HG02798 (cell line): Measurements from ENCODE around the gene ADAMTSL1.
A peak's percentile ranks its signal among the peaks of the same experiment; 100 is the strongest.

Source experiments
- ATAC-seq: cut with Tn5 transposase; IDR thresholded peaks from one replicate; pipeline ENCODE4 v1.9.1; 2021; ENCODE audit warnings: mild to moderate bottlenecking; ENCODE audit not compliant: unreplicated experiment, poor library complexity

ADAMTSL1 gene

DNA sequence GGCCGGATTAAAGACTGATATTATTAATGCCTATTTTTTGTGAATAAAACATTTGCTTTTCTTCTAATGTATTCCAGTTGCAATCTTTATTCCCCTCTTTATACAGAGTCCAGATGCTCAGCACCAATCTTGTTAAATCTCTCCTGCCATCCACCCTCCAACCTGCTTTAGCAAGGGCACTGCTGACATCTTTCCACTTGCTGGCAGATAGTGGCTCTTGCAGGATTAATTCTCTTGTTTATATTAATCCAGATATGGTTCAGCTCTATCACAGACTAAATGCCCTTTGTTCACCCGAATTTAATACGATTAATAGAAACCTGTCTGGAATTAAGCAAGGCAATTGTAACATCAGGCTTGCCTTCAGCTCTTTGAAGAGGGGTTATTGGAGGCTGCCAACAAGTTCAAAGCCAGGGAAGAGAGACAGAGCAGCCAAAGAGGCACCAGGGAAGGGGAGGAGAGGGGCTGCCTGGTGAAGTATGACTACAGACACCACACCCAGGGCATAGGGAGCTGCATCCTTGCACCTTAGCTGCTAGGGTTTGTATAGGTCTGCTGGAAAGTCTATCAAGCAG lies 322.8 kb downstream of the ADAMTSL1 start:
- ATAC-seq: no peak

DNA sequence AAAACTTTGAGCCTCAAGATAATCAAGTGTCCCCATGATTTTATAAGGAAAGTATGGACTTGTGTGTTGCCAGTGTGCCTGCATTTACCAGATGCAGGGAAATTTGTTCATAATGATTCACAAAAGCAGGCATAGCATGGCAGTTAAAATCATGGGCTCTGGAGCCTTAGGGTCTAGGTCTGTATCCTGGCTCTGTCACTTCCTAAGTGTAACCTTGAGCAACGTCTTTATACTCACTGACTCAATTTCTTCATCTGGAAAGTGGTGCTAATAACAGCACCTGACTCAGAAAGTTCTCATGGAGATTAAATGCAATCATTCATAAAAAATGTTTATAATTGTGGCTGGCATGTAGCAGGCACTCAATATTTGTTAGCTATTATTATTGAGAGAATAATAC lies 324.2 kb downstream of the ADAMTSL1 start:
- no peak for ATAC-seq

DNA sequence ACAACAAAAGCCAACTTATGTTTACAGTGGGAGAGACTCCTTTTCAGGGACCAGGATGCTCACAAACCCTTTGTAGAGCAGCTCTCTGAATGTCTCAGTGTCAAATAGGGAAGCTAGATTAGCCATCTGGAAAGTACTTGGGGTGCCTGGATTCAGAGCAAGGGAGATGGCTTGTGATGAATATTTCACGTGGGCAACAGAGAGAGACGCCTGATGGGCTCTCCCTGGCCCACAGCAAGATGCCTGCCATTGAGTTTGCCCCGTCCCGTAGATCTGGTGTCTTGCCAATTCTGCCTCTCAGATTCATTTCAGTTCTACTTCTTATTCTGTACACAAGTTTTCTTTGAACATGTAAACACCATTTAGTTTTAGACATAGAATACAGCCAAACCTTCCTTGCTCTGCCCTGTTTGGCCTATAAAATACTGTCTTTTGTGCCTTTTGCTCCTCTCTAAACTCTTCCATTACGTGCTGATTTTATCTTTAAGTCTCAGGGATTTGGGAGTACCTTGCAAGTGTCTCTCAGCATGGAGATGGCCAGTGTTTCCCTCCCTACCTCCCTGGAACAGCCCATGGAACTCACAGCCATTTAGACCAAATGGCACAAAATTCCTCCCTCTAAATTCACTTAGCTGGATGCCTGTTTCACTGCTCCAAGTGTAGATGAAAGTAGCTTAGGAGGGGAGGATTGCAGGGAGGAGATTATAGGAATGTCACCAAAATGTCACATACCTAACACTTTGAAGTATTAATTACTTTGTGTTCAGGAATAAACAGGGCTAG lies 324.7 kb downstream of the ADAMTSL1 start:
- ATAC-seq: no peak

DNA sequence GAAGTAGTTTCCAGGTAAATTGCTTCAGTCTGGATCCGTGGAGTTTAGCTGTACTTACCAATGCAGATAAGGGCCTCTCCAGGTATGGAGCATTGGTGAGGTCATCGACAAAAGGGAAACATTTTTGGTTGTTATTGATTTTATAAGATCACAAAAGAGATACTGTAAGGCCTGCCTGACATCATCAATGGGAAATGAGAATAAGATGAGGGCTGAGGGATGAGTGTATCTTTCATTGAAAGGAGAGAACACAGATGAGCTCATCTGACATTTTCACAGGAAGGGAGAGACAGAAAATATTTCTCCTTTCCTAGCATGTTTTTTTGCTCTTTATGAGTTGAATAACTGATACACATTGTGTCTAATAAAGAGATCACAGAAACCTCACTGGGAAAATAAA lies 325.5 kb downstream of the ADAMTSL1 start:
- ATAC-seq: no peak

DNA sequence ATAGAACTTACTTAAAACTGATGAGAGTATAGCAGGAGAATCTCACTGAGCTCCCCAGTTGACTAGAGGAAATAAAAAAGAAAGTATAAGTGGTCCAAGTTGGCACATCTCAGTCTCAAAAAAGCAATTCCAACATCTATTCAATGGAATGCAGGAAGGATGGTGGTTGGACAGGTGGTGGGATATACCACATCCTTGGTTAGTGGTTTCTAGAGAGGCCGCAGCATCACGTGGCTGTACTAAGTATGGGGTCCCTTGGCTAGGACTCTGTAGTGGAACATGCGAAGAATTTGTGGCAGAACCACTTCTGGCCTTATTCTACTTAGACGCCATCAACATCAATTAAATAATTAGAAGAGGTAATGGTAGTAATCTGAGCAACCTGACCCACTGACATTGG lies 326.6 kb downstream of the ADAMTSL1 start:
- ATAC-seq: no peak

DNA sequence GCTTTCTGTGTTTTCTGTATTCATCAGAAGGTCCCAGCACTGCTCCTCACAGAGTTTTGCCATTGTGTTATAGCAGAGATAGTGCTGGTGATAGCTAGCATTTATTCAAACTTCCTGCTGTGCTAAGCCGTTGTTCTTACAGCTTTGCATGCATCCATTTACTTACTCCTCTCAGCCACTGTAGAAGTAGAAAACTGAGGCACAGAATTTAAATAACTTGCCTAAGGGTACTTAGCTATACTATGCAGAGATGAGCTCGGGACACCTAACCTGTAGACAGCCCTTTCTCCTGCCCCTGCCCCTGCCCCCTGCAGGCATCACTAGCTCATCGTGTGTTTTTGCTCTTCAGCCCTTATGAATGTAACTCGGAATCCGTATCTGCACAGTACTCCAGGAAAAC lies 331.4 kb downstream of the ADAMTSL1 start:
- ATAC-seq: no peak

DNA sequence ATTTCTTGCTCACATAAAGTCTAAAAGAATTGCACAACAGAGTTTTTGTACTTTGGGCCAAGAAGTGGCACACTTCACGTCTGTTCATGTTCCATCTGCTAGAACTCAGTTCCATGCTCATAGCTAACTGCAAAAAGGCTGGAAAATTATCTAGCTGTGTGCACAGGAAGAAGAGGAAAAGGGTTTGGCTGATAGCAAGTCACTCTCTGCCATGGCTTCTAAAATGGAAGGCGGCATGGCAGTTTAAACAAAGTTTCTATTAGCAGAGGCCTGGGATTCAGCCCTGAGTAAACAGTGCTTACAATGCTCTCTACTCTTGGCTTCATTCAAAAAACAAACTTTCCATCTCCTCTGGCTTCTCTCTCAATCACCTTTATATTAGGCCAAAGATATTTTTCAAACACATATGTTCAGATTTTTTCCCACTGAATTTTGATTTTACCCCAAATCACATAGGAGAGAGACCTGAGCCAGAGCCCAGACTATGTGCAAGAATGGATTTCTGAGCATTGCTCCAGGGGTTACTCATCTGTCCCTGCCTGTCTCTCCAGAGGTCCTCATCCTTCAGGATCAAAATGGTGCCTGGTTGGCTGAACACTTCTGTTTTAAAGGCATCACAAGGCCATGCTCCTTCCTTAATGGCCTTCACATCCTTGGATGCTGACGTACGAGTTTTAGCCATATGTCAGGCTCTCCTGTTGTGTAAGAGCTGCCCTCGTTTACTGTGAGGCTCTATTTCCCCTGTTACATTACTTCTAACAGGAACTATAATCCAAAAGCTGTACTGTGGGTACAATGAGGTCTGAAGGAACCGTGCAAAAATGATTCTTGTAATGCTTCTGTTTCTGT lies 332.5 kb downstream of the ADAMTSL1 start:
- ATAC-seq: no peak

DNA sequence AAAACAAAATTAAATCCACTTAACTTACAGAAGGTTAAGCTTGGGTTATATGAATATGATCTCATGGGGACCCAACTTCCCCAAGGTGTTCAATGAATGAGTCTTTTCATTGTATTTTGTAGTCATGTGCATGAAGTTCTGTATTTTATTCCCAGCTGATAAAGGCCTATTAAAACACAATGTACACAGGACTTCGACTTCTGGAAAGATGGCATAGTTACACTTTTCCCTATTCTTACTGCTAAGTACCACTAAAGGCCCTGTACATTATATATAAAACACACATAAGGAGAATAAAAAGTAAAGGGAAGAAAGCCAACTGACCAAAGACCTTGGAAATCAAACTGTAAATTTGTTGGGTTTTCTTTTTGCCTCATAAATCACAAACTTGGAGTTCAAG lies 336.6 kb downstream of the ADAMTSL1 start:
- ATAC-seq: no peak

DNA sequence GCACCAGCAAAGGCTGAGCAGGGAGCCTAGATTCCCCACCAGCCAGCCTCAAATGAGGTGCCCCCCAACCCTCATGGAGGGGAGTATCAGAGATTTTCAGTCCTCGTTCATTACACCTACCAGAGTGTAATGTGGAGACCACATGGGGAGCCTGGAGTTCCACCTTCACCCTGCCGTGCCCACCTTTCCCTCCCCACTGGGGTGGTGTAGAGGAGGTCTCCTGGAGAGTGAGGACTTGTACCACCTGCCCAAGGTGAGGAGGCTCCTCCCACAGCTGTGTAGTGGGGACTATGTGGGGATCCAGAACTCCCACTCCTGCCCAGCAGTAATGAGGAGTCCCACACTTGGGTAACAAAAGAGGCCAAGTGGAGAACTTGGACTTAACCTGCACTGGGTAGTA lies 337.2 kb downstream of the ADAMTSL1 start:
- no peak for ATAC-seq

DNA sequence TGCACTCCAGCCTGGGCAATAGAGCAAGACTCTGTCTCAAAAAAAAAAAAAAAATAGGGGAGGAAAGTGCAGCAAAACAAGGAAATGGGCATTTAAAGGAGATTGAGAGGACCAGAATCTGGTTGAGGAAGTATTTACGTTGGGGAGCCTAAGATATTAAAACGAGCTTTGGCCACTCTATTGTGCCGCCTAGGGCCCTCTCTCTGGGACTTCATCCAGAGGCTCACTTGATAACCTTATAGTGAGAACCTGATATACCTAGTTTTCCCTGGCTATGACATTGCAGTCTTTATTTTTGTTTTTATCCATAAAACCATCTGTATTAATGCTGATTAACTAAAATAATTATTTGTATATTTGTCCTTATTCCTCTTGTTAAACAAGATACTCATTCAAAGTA lies 345.5 kb downstream of the ADAMTSL1 start:
- ATAC-seq: no peak

DNA sequence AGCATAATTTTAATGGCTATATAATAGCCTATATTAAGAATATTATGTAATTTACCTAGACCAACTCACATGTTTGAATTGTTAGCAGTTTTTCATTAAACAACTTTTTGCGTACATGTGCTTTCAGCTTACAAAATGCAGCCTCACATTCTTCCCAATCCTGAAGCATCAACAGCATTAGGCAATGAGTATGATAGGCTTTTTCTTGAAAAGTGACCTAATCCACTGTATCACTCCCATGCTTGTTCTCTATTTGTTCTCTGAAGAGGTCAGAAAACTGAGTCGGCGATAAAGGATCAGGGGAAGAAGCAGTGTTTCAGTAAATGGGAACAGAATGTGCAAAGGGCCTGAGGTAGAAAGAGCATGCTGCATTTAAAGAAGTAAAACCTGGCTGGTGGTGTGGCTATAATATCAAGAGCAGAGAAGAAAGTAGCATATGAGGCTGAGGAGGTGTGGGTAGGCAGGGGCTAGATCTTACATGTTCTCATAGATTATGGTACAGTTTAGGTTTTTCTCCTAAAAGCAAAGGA lies 346.7 kb downstream of the ADAMTSL1 start:
- no peak for ATAC-seq

DNA sequence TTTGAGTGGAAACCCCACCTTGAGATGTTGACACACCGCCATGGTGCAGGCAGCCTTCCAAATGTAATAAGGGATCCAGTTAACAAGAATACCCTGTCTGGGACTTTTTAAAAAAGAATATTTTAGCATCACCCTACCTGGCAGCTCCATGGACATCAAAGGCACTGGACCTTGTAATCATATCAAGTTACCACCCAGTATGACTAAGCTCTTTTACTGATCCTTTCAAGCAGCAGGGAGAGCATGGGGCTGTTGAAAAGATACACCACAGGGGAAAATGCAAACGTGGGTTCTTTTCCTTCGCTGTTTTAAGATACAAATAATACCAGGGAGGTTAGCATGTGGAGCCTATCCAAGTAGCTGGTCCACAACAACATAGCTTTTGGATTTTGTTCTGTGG lies 347.8 kb downstream of the ADAMTSL1 start:
- ATAC-seq: no peak

DNA sequence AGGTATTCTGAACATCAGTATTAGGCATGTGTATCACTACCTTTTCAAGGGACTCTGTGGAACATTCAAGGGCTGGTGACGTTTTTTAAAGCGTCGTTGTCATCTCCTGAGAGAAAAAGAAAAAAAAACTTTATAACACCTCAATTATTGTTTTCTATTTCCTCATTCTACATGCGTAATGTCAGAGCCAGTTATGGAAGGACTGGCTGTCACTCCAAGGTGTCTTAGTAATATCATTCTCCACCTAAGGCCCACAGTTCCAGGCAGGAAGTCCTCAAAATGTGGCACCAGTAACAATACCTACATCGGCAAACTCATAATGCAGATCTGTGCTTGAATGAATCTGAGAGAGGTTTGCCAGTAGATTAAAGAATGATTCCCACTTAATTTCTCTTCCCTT lies 348.9 kb downstream of the ADAMTSL1 start:
- no peak for ATAC-seq

DNA sequence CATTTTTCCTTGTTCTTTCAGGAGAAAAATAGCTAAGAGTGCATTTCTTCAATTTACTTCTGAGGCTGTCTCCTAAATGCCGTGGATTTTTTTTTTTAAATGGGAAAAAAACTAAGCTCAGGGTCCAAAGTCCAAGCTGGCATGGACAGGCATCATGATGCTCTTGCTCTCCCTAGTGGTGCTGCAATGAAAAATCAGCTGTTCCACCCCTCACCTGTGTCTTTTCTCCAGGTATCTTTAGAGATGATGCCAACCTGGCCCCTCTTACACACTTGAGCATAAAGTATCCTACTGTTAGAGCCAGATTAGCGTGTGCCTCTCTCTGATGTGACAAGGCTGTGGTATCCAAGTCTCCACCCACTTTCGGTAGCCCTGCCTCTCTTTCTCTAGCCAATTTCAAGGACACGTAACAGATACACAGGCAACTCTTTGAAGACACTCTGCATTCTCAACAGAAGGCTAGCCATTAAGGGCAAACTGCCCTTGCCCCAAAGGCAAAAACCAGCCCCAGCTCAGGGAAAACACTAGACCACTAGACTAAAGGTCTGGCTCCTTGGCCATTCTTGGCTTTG lies 350.2 kb downstream of the ADAMTSL1 start:
- no peak for ATAC-seq

DNA sequence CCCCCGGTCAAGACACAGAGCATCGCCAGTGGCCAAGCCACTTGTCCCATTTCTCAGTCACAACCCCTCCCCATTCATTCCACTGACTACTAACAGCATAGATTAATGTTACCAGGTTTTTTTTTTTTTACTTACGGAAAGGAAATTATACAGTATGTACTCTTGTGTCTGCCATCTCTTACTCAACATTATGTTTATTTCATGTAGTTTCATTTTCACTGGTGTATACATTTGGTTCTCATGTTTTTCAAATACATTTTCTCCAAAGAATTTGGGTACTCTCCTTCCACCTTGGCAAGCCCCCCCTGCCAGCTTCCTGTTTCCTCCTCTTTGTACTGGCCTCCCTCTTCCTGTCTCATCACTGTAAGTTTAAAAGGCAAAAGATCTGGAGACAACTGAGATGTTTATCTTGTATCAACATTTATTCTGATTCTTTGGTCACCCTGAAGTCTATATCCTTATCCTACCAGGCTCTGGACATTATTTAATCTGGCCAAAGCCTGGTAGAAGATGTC lies 351.8 kb downstream of the ADAMTSL1 start:
- ATAC-seq: no peak

DNA sequence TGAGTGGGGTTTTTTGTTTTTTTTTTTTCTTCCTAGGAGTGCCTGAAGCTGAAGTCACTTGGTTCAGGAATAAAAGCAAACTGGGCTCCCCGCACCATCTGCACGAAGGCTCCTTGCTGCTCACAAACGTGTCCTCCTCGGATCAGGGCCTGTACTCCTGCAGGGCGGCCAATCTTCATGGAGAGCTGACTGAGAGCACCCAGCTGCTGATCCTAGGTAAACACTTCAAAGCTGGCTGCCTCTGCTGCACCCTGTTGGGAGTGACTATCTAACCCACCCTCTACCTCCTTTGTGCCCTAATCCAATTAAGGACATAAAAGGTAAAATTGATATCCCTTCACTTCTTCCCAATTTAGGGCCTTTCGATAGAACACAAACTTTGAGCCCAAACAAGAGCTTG lies 352.3 kb downstream of the ADAMTSL1 start:
- ATAC-seq: no peak

DNA sequence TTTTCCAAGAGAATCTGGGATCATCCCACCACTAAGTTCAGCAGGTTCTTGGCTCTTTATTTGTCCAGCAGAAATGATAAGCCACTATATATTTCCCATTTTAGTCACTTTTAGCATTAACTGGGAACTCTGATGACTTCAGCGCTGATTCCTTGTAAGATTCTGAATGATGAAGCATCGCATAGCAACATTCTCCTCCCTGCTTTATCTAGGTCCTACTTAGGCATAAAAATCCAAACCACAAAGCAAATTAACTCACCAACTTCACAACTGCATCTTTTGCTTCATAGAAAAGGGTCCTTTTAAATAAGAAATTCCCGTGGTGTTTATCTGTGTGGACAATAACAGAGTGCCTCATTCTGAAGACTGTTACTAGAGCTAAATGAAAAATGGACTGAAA lies 355.1 kb downstream of the ADAMTSL1 start:
- no peak for ATAC-seq

DNA sequence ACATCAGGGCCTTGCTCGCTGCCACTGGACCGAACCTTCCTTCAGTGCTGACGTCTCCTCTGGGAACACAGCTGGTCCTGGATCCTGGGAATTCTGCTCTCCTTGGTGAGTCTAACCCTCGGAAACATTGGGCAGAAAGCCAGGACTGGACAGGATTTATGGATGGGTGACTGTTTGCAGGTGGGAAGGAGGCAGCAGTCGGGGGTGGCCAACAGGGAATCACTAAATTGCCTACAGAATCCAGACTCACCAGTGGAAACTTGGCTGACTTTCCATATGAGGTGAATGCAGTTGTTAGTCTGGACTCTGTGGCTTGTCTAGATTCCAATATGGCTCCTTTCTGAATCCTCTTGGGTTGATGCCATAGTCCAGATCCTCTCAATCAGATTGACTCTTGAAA lies 355.9 kb downstream of the ADAMTSL1 start:
- no peak for ATAC-seq

DNA sequence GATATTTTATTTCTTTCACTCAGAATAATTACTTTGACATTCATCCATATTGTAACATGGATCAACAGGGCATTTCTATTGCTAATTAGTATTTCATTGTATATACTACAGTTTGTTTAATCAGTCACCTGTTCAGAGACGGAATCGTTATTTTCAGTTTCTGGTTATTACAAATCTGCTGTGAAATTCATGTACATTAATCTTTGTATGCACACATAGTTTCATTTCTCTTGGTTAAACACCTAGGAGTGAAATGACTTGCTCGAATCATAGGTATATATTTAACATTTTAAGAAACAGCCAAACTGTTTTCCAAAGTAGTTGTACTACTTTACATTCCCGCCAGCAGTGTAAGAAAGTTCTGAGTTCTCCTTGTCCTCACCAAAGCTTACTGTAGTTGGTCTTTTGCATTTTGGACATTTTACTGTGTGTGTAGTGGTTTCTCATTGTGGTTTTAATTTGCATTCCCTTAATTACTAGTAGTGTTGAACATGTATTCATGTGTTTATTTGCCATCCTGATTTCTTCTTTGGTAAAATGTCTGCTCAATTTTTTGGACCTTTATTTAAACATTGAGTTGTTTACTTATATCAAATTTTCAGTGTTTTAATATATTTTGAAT lies 360.9 kb downstream of the ADAMTSL1 start:
- peak; percentile 70 for ATAC-seq

DNA sequence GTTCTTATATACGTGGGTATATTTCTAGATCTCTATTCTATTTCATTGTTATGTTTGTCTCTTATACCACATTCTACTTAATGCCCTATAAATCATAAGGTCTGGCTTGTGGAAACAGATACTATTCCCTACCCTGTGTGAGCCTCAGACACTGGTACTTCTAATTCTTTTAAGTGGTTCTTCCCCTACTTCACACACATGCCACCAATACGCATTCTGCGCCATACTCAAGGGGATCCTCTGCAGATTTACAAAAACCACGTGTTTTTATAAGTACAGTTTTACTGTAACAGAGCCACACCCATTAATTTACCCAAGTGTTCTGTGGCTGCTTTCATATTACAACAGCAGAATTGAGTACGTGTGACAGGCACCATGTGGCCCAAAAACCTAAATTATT lies 363.4 kb downstream of the ADAMTSL1 start:
- ATAC-seq: no peak
